ENCODE data around the gene CARTPT.

CARTPT gene

GRCh38 chr5:71751422-71751821 lies 32.3 kb downstream of the CARTPT start:
- no peaks in the 10 kb centered on the region for H3K27me3 ChIP-seq (ENCODE audit: insufficient read depth, low read length, poor library complexity, severe bottlenecking)
- no peaks in the 10 kb centered on the region for H3K36me3 ChIP-seq (ENCODE audit: insufficient read depth, low read length)
- no peak overlapping the region for H3K9ac ChIP-seq (ENCODE audit: low read depth, low read length, poor library complexity, severe bottlenecking)
- no peaks in the 10 kb centered on the region for H3F3A ChIP-seq (ENCODE audit: low read depth)
- no peaks in the 10 kb centered on the region for H3K79me2 ChIP-seq (ENCODE audit: insufficient read depth, low read length)
- H3K4me3 ChIP-seq (ENCODE audit: low read length, poor library complexity, severe bottlenecking), result no peak overlapping the region
- H4K20me1 ChIP-seq (ENCODE audit: insufficient read depth, low read length, poor library complexity, severe bottlenecking), result no peaks in the 10 kb centered on the region
- H3K4me1 ChIP-seq (ENCODE audit: insufficient read depth, low read length, poor library complexity, severe bottlenecking), result peaks cover 5% of the 10 kb centered on the region
- TF ChIP-seq EZH2phosphoT487 (IDR thresholded peaks at IDR 0.05; ENCODE audit: borderline replicate concordance), result no peak
- TF ChIP-seq CTCF (conservative IDR thresholded peaks at IDR 0.05; ENCODE audit: low read length), result peak; percentile 50
- H2AFZ ChIP-seq (ENCODE audit: low read length), result peak overlapping the region; percentile 12; the same call in 1 of the 2 replicates
- H3K4me2 ChIP-seq (ENCODE audit: low read depth, low read length, poor library complexity, severe bottlenecking), result no peak overlapping the region
- no peaks in the 10 kb centered on the region for H3K9me3 ChIP-seq (ENCODE audit: insufficient read depth, low read depth, low read length)
- no peaks in the 10 kb centered on the region for H3K9me2 ChIP-seq (replicated peaks; ENCODE audit: low read depth, low read length)

GRCh38 chr5:71752441-71753190 lies 33.5 kb downstream of the CARTPT start:
- no peak overlapping the region for H2AFZ ChIP-seq (ENCODE audit: low read length)
- no peaks in the 10 kb centered on the region for H4K20me1 ChIP-seq (ENCODE audit: insufficient read depth, low read length, poor library complexity, severe bottlenecking)
- H3K36me3 ChIP-seq (ENCODE audit: insufficient read depth, low read length), result no peaks in the 10 kb centered on the region
- H3K4me1 ChIP-seq (ENCODE audit: insufficient read depth, low read length, poor library complexity, severe bottlenecking), result peaks cover 5% of the 10 kb centered on the region
- no peak overlapping the region for H3K9ac ChIP-seq (ENCODE audit: low read depth, low read length, poor library complexity, severe bottlenecking)
- no peaks in the 10 kb centered on the region for H3F3A ChIP-seq (ENCODE audit: low read depth)
- H3K4me2 ChIP-seq (ENCODE audit: low read depth, low read length, poor library complexity, severe bottlenecking), result no peak overlapping the region
- no peaks in the 10 kb centered on the region for H3K9me3 ChIP-seq (ENCODE audit: insufficient read depth, low read depth, low read length)
- TF ChIP-seq CTCF (conservative IDR thresholded peaks at IDR 0.05; ENCODE audit: low read length) (no peak), EZH2phosphoT487 (IDR thresholded peaks at IDR 0.05; ENCODE audit: borderline replicate concordance) (no peak)
- no peak overlapping the region for H3K4me3 ChIP-seq (ENCODE audit: low read length, poor library complexity, severe bottlenecking)
- H3K27me3 ChIP-seq (ENCODE audit: insufficient read depth, low read length, poor library complexity, severe bottlenecking), result no peaks in the 10 kb centered on the region
- H3K9me2 ChIP-seq (replicated peaks; ENCODE audit: low read depth, low read length), result no peaks in the 10 kb centered on the region
- no peaks in the 10 kb centered on the region for H3K79me2 ChIP-seq (ENCODE audit: insufficient read depth, low read length)

GRCh38 chr5:71757590-71758543 lies 38.8 kb downstream of the CARTPT start:
- Histone ChIP-seq H3K4me1 (ENCODE audit: insufficient read depth, low read length, poor library complexity, severe bottlenecking) (peaks cover 2% of the 10 kb centered on the region), H3K9me3 (ENCODE audit: insufficient read depth, low read depth, low read length) (no peaks in the 10 kb centered on the region), H3F3A (ENCODE audit: low read depth) (no peaks in the 10 kb centered on the region), H3K36me3 (ENCODE audit: insufficient read depth, low read length) (no peaks in the 10 kb centered on the region), H2AFZ (ENCODE audit: low read length) (peak overlapping the region; percentile 74), H3K4me3 (ENCODE audit: low read length, poor library complexity, severe bottlenecking) (peak overlapping the region; percentile 33), H3K79me2 (ENCODE audit: insufficient read depth, low read length) (no peaks in the 10 kb centered on the region), H4K20me1 (ENCODE audit: insufficient read depth, low read length, poor library complexity, severe bottlenecking) (no peaks in the 10 kb centered on the region), H3K27me3 (ENCODE audit: insufficient read depth, low read length, poor library complexity, severe bottlenecking) (no peaks in the 10 kb centered on the region), H3K9me2 (replicated peaks; ENCODE audit: low read depth, low read length) (no peaks in the 10 kb centered on the region), H3K9ac (ENCODE audit: low read depth, low read length, poor library complexity, severe bottlenecking) (no peak overlapping the region), H3K4me2 (ENCODE audit: low read depth, low read length, poor library complexity, severe bottlenecking) (peak overlapping the region; percentile 47)
- TF ChIP-seq EZH2phosphoT487 (IDR thresholded peaks at IDR 0.05; ENCODE audit: borderline replicate concordance) (no peak), CTCF (conservative IDR thresholded peaks at IDR 0.05; ENCODE audit: low read length) (peak; percentile 84)

Data from Loucy (cell line).